ENCODE results near the gene LIPC.

DNA sequence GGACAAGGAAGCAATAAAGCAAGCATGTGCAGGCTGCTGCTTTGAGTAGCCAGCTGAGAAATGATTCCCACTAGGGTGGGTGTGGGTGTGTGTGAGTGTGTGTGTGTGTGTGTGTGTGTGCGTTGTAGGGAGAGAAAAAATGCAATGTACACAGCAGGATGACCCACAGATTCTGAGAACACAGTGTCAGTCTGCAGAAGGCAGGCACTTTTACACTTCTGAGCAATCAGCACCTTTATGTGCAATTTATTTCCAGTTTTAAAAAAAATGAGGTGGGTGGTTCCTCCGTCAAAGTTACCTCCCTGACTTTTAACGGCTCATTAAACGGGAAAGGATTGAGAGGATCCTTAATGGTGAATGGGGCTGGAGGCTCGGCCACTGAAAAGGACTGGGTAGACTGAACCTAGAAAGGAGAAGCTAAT is 38.5 kb upstream of the LIPC start:
- no peak for TF ChIP-seq POLR2A (IDR thresholded peaks at IDR 0.05; ENCODE audit: low read length)
- TF ChIP-seq GATA1 (IDR thresholded peaks at IDR 0.05; ENCODE audit: low read depth, low read length): no peak

All from erythroblast (primary cell).